Measurements from ENCODE around the gene FLNB.

Gene FLNB

DNA sequence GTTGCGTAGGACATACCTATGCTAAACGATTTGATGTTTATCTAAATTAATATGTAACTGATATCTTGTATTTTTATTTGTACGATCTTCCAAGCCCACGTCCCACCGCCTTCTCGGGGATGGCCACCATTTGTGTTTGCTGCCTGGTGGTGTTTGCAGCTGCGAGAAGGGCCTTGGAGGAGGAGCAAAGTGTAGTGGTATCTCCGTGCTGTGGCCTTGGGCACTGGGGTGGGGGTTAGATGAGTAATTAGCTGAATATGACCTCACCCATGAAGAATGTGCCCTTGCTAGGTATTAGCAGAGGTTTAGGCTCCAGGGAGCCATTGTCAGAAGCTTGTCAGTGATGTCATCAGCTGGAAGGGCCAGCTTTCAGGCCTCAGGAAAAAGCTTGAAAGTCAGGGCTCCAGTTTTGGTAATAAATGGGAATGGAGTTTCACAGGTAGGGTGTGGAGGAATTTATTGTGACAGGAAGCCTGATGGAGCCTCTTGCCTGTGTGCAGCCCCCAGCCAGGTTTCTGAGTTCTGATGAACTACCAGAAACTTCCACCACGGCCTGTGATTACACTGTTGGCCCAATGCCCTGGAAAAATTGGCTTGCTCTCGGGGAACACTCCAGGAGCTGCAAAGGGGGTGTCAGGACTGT, 41.0 kb downstream of the FLNB start:
- TF ChIP-seq, protein P1, sequence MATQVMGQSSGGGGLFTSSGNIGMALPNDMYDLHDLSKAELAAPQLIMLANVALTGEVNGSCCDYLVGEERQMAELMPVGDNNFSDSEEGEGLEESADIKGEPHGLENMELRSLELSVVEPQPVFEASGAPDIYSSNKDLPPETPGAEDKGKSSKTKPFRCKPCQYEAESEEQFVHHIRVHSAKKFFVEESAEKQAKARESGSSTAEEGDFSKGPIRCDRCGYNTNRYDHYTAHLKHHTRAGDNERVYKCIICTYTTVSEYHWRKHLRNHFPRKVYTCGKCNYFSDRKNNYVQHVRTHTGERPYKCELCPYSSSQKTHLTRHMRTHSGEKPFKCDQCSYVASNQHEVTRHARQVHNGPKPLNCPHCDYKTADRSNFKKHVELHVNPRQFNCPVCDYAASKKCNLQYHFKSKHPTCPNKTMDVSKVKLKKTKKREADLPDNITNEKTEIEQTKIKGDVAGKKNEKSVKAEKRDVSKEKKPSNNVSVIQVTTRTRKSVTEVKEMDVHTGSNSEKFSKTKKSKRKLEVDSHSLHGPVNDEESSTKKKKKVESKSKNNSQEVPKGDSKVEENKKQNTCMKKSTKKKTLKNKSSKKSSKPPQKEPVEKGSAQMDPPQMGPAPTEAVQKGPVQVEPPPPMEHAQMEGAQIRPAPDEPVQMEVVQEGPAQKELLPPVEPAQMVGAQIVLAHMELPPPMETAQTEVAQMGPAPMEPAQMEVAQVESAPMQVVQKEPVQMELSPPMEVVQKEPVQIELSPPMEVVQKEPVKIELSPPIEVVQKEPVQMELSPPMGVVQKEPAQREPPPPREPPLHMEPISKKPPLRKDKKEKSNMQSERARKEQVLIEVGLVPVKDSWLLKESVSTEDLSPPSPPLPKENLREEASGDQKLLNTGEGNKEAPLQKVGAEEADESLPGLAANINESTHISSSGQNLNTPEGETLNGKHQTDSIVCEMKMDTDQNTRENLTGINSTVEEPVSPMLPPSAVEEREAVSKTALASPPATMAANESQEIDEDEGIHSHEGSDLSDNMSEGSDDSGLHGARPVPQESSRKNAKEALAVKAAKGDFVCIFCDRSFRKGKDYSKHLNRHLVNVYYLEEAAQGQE (IDR thresholded peaks at IDR 0.05; ENCODE audit: insufficient read depth in 1 of 2, low read depth in 2 of 2, low read length in 2 of 2): no peak
- TF ChIP-seq POLR2AphosphoS5 (IDR thresholded peaks at IDR 0.05; ENCODE audit: low read depth, low read length) (no peak), TAF1 (IDR thresholded peaks at IDR 0.05; ENCODE audit: borderline replicate concordance, insufficient read depth, low read length) (no peak), SIN3A (IDR thresholded peaks at IDR 0.05; ENCODE audit: borderline replicate concordance, insufficient read depth, low read length) (no peak; the same call in 1 of the 2 replicates), FOXP2 (optimal IDR thresholded peaks at IDR 0.05; ENCODE audit: borderline replicate concordance, extremely low read depth, extremely low read length, insufficient read depth) (no peak)

DNA sequence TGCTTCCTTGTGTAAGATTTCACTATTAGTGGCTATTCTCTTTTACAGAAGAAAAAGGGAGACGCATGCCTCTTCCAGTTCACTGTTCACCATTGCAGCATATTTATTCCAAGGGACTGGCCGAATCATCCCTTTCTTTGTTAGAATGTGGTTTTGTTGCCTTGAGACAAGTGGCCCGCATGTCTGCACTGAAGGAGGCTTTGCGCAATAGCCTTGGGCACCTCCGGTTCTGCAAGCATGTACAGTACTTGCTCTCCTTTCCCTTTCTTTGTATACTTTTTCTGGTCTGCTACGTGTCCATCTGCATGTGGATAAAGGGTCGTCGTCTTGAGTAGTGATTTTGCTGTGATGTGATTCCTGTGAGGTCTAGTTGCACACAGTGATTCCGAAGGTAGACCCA, 43.0 kb downstream of the FLNB start:
- TF ChIP-seq FOXP2 (optimal IDR thresholded peaks at IDR 0.05; ENCODE audit: borderline replicate concordance, extremely low read depth, extremely low read length, insufficient read depth) (peak; percentile 25), TAF1 (IDR thresholded peaks at IDR 0.05; ENCODE audit: borderline replicate concordance, insufficient read depth, low read length) (no peak)

DNA sequence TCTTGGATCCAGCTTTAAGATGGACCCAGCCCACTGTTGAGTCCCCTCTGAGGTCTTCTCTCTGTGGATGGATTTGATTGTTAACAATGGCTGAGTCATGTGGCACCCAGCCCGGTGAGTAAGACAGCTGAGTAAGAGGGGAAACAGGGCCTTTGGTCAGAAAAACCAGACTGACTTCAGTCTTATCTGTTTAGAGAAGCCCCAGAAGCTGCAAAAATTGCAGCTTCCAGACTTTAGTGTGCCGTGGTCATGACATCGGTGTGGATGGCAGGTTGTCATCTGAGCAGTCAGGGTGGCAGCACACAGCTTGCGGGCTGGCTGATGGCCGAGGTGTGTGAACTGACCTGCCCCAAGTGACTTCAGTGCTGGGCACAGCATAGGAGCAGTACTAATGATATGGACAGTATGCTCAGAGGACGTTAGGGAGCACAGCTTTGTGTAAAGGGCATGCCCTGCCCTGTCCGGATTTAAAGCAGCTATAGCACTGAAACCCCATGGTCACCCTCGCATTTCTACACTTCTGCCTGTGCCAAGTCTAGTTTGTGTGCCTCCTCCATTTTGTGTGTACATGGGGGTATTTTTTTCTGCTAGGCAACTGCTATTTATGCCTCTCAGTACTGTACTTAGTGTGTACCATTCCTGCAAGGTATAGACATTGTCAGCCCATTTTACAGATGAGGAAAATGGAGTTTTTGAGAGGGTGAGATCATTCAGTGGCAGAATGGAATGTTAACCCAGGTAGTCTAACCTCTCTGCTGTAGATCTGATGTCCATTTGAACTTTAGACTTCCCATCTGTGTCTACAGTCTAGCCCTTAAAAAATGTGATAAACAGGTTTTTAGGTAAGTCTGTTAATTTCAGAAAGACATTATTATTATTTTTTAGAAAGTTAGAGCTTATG, 44.4 kb downstream of the FLNB start:
- TF ChIP-seq TAF1 (IDR thresholded peaks at IDR 0.05; ENCODE audit: borderline replicate concordance, insufficient read depth, low read length): no peak
- TF ChIP-seq, protein P1 (IDR thresholded peaks at IDR 0.05; ENCODE audit: insufficient read depth in 1 of 2, low read depth in 2 of 2, low read length in 2 of 2): no peak
- no peak for TF ChIP-seq SIN3A (IDR thresholded peaks at IDR 0.05; ENCODE audit: borderline replicate concordance, insufficient read depth, low read length)
- no peak for TF ChIP-seq POLR2AphosphoS5 (IDR thresholded peaks at IDR 0.05; ENCODE audit: low read depth, low read length)

DNA sequence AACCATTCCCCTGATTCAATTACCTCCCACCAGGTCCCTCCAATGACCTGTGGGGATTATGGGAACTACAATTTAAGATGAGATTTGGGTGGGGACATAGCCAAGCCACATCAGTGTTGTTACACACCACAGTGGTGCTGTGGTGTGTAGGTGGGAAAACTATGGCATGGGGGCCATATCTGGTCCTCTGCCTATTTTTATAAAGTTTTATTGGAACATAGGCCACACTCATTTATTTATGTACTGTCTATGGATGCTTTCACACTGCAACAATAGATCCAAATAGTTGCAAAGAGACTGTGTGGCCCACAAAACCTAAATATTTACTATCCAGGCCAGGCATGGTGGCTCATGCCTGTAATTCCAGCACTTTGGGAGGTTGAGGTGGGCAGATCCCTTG, 46.4 kb downstream of the FLNB start:
- TF ChIP-seq POLR2AphosphoS5 (IDR thresholded peaks at IDR 0.05; ENCODE audit: low read depth, low read length) (no peak), FOXP2 (optimal IDR thresholded peaks at IDR 0.05; ENCODE audit: borderline replicate concordance, extremely low read depth, extremely low read length, insufficient read depth) (no peak), TAF1 (IDR thresholded peaks at IDR 0.05; ENCODE audit: borderline replicate concordance, insufficient read depth, low read length) (no peak), SIN3A (IDR thresholded peaks at IDR 0.05; ENCODE audit: borderline replicate concordance, insufficient read depth, low read length) (no peak)
- TF ChIP-seq, protein P1 (IDR thresholded peaks at IDR 0.05; ENCODE audit: insufficient read depth in 1 of 2, low read depth in 2 of 2, low read length in 2 of 2): no peak

DNA sequence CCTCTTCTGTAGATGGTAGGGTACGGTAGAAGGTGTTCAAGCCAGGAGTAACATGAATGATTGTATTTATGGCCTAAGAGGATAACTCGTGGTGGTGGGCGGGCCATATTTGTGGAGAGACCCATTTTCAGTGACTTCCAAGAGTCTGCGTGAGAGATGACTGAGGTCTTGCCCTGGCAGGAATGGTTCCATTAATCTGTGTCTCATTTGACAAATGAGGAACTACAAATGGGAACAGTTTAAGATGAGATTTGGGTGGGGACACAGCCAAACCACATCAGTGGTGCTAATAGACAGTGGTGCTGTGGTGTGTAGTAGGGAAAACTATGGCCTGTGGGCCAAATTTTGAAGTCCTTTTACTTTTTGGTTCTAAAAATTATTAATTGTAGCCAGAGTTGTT, 47.1 kb downstream of the FLNB start:
- TF ChIP-seq POLR2AphosphoS5 (IDR thresholded peaks at IDR 0.05; ENCODE audit: low read depth, low read length): no peak
- no peak for TF ChIP-seq SIN3A (IDR thresholded peaks at IDR 0.05; ENCODE audit: borderline replicate concordance, insufficient read depth, low read length)
- TF ChIP-seq TAF1 (IDR thresholded peaks at IDR 0.05; ENCODE audit: borderline replicate concordance, insufficient read depth, low read length): no peak
- TF ChIP-seq, protein P1 (IDR thresholded peaks at IDR 0.05; ENCODE audit: insufficient read depth in 1 of 2, low read depth in 2 of 2, low read length in 2 of 2): no peak
- no peak for TF ChIP-seq FOXP2 (optimal IDR thresholded peaks at IDR 0.05; ENCODE audit: borderline replicate concordance, extremely low read depth, extremely low read length, insufficient read depth)

All from PFSK-1 (cell line).